ENCODE measurements around the gene MYCBP. TPM values are rescaled to one million over a fixed set of nuclear protein-coding genes. Genes with fewer than 3 reads are reported as not detected.

MYCBP gene
- 10 to 100 TPM in 2 of 6 experiments, 1 to 10 TPM in 4; 6.0 to 14.4 (median 8.3) TPM for total RNA-seq
- long read RNA-seq, transcript MYCBP-201 (5 exons, 2,818 nt) = major isoform, 6 of 7 reads
- long read RNA-seq, partial matches to known transcripts = 1 of 7 reads
- long read RNA-seq, other reads (novel, unspliced or antisense) = 0 of 7 reads

DNA sequence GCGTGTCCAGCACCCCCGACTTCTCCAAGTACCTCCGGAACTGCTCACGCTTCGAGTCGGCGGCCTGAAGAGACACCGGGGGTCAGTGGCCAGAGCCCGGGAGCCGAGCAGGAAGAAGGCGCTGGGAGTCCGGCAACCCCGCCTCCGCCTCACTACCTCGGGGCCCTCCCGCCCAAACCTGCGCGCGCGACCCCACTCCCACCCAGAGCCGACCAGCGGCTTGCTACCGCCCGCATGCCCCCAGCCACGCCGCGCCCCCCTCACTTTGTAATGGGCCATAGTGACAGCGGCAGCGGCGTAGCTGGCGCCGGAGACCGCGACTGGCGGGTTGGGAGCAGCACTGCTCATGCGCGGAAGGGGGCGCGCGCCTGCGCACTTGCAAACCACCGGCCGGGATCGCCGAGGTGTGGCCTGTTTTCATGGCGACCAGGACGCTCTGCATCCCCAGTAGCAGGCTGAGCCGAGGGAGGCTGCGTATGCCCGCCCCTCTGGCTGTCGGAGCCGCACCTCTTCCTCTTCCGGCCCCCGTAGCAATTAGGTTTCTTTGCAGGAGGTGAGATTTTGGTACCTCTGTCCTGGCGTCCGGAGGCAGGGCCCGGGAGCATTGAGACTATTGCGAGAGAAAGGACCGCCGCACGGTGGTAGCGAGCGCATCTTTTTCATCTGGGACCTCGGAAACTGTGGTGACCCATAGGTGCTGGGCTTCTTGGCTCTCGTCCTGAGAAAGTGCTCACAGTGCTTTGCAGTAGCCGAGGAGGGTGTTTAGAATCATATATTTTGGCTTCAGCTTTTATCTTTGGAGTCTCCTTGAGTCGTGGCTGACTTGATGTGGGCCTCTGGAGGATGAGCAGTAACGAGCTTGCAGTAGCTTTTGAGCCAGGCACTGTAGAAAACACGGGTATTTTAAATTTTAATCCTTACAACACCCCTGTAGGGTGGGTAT lies at the start of gene MYCBP:
Gene MYCBP (minus strand): TSS at position 322 of the 943 bp plus-strand sequence. CDS start 43 bp downstream, at position 279.
- Histone ChIP-seq H3K36me3 (no peaks in the 10 kb centered on the region), H3K4me3 (peak within 1 kb of the TSS; percentile 76 to 89 (median 79)), H3K4me1 (peaks cover 0 to 16% (median 0%) of the 10 kb centered on the region in 4 donors), H3K27me3 (no peaks in the 10 kb centered on the region), H3K27ac (peak within 1 kb of the TSS in 2 of 3 donors; percentile 44 to 45), H3K9me3 (no peaks in the 10 kb centered on the region)
- 0% methylated on average over 23 of the region's 69 CpGs for WGBS (ENCODE audit: insufficient coverage, low coverage, low lambda C conversion rate, missing lambda C conversion rate)
- ATAC-seq (peak; percentile 99 to 100 (median 100)), DNase-seq (peak; percentile 97 to 98 (median 98))
- TF ChIP-seq POLR2A (IDR thresholded peaks at IDR 0.05) = peak; percentile 50
- peak in 1 of 4 donors; percentile 29 for TF ChIP-seq CTCF (IDR thresholded peaks at IDR 0.05)
- intact Hi-C loops (cut with DNase I) = no loop called here

- 50% methylated on average over 3 of the region's 3 CpGs for WGBS (ENCODE audit: insufficient coverage, low coverage, low lambda C conversion rate, missing lambda C conversion rate)
- peak; percentile 58 to 81 (median 78) for ATAC-seq
- DNase-seq = peak in 1 of 3 donors; percentile 34
These were observed 46.0 kb upstream of the MYCBP start for GRCh38 chr1:38919130-38919529.

DNA sequence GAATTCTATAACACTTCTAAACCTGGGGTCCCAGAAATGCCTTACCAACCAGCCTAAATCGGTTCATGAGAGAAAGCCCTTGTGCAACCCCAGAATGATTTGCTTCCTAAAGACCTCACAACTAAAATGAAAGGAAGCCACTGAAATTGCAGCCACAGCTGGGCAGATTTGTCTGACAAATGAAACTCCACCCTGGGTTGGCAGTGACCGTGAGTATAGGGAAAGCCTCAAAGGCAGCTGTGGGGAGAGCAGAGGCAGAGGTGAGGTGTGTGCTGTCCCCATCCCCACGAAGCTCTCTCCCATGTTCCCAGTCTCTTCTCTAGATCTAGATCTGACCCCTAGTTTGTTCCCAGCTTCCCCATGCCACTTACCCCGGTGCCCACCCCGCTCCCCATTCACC lies 45.4 kb upstream of the MYCBP start:
- no peak overlapping the region for H3K27ac ChIP-seq
- intact Hi-C loops (cut with DNase I) = no loop called here
- TF ChIP-seq CTCF (IDR thresholded peaks at IDR 0.05) (no peak), POLR2A (IDR thresholded peaks at IDR 0.05) (no peak)
- DNase-seq (no peak), ATAC-seq (no peak)
- no peaks in the 10 kb centered on the region for H3K27me3 ChIP-seq
- H3K9me3 ChIP-seq = no peaks in the 10 kb centered on the region
- no peak overlapping the region for H3K4me3 ChIP-seq
- no peaks in the 10 kb centered on the region for H3K36me3 ChIP-seq
- 74% methylated on average over 5 of the region's 5 CpGs for WGBS (ENCODE audit: insufficient coverage, low coverage, low lambda C conversion rate, missing lambda C conversion rate)
- no peaks in the 10 kb centered on the region for H3K4me1 ChIP-seq

More at GRCh38 chr1:38919130-38919529, 46.0 kb upstream of the MYCBP start:
- intact Hi-C loops (cut with DNase I) = no loop called here
- H3K27me3 ChIP-seq = no peaks in the 10 kb centered on the region
- no peak overlapping the region for H3K27ac ChIP-seq
- no peak overlapping the region for H3K4me3 ChIP-seq
- H3K9me3 ChIP-seq = no peaks in the 10 kb centered on the region
- H3K36me3 ChIP-seq = no peaks in the 10 kb centered on the region
- no peaks in the 10 kb centered on the region for H3K4me1 ChIP-seq
- TF ChIP-seq POLR2A (IDR thresholded peaks at IDR 0.05) (no peak), CTCF (IDR thresholded peaks at IDR 0.05) (peak in 3 of 4 donors; percentile 8 to 40 (median 16))

- no peaks in the 10 kb centered on the region for H3K9me3 ChIP-seq
- H3K36me3 ChIP-seq = no peaks in the 10 kb centered on the region
- TF ChIP-seq POLR2A (IDR thresholded peaks at IDR 0.05) (no peak), CTCF (IDR thresholded peaks at IDR 0.05) (no peak)
- ATAC-seq = no peak
- no peaks in the 10 kb centered on the region for H3K27me3 ChIP-seq
- no peak overlapping the region for H3K4me3 ChIP-seq
- no peak overlapping the region for H3K27ac ChIP-seq
- intact Hi-C loops (cut with DNase I) = no loop called here
- WGBS (ENCODE audit: insufficient coverage, low coverage, low lambda C conversion rate, missing lambda C conversion rate) = no CpG with 5 or more reads among the region's 1 CpG
- DNase-seq = no peak
- no peaks in the 10 kb centered on the region for H3K4me1 ChIP-seq
These were observed 44.6 kb upstream of the MYCBP start for GRCh38 chr1:38917772-38918171.

All from right lobe of liver (tissue), 6 donors.